Liver (tissue), 3 donors: Measurements from ENCODE around the gene NDUFB2.

ENCODE experiments used
- CTCF ChIP-seq: fragments of 150-350 bp; IDR thresholded peaks from 2 replicates; pipeline ENCODE4 v1.5.1; 2017; ENCODE audit warnings: improper control_type of control experiment, low read depth, low read length; ENCODE audit not compliant: missing input control
- JUND ChIP-seq, 2 donors: IDR thresholded peaks; 2 replicates each; pipeline ENCODE4 v1.6.1; 2016; ENCODE audit warnings: antibody characterized with exemption in 2 of 2
- MAX ChIP-seq: IDR thresholded peaks from 2 replicates; pipeline ENCODE4 v1.6.1; 2016; ENCODE audit warnings: antibody characterized with exemption
- RAD21 ChIP-seq, 2 donors: IDR thresholded peaks; 2 replicates each; pipeline ENCODE4 v1.6.1; 2016; ENCODE audit warnings: antibody characterized with exemption in 2 of 2, mild to moderate bottlenecking in 2 of 2
- TAF1 ChIP-seq: conservative IDR thresholded peaks from 2 replicates; pipeline ENCODE4 v1.6.1; 2016; ENCODE audit warnings: antibody characterized with exemption, mild to moderate bottlenecking
- donor health status: healthy.
- donor health status: healthy.

DNA sequence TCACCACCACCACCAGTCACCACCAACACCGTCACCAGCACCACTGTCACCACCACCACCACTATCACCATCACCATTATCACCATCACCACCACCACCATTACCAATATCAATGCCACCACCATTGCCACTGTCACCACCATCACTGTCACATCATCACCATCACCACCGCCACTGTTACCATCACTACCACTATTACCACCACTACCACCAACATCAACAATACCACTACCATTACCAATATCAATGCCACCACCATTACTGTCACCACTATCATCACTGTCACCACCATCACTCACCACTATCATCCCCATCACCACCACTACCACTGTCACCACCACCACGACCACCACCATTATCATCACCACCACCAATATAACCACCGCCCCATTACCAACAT lies 41.8 kb upstream of the NDUFB2 start:
- no peak for TF ChIP-seq CTCF
- no peak for TF ChIP-seq JUND (IDR thresholded peaks at IDR 0.05)
- no peak for TF ChIP-seq RAD21 (IDR thresholded peaks at IDR 0.05)
- TF ChIP-seq TAF1, result no peak
- TF ChIP-seq MAX, result no peak
